ENCODE data around the gene SEC24C.
A peak's percentile ranks its signal among the peaks of the same experiment; 100 is the strongest.
"Not testable (repeated sequence)": the region's sequence is repeated elsewhere in the genome, so short reads cannot be mapped to it uniquely, and the experiment has no call there.

Gene SEC24C

GRCh38 chr10:73791871-73792400 is 47.8 kb downstream of the SEC24C start:
- no peak for DNase-seq

- no peak for DNase-seq
These were observed 49.3 kb downstream of the SEC24C start for GRCh38 chr10:73793456-73793855.

GRCh38 chr10:73795491-73795890 is 51.3 kb downstream of the SEC24C start:
- DNase-seq = not testable (repeated sequence)

DNA sequence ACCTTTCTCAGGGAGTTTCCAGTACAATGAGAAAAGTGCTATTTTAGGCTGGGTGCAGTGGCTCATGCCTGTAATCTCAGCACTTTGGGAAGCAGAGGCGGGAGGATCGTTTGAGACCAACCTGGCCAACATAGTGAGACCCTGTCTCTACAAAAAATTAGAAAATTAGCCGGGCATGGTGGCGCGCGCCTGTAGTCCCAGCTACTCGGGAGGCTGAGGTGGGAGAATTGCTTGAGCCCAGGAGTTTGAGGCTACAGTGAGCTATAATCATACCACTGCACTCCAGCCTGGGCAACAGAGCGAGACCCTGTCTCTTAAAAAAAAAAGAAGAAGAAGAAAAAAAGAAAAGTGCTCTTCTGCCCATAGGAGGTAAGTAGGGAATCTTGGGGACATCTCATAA is 51.9 kb downstream of the SEC24C start:
- not testable (repeated sequence) for DNase-seq

GRCh38 chr10:73796766-73797165 is 52.6 kb downstream of the SEC24C start:
- no peak for DNase-seq

DNA sequence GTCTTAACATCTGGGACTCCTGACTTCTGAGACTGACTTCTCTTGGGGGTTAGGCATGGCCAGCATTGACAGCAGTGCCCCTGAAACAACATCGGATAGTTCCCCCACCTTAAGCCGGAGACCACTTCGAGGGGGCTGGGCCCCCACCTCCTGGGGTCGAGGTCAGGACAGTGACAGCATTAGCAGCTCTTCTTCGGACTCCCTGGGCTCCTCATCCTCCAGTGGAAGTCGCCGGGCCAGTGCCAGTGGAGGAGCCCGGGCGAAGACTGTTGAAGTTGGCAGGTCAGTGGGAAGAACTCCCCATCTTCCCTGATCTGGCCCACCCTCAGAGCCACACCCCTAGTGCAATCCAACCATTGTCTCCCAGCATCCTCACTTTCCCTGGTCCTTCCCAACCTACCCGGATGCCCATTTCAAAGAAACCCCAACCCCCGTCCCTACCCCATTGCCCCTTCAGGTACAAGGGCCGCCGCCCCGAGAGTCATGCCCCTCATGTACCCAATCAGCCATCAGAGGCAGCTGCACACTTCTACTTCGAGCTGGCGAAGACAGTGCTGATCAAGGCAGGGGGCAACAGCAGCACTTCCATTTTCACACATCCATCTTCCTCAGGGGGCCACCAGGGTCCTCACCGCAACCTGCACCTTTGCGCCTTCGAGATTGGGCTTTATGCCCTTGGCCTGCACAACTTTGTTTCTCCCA is 53.3 kb downstream of the SEC24C start:
- no peak for DNase-seq

DNA sequence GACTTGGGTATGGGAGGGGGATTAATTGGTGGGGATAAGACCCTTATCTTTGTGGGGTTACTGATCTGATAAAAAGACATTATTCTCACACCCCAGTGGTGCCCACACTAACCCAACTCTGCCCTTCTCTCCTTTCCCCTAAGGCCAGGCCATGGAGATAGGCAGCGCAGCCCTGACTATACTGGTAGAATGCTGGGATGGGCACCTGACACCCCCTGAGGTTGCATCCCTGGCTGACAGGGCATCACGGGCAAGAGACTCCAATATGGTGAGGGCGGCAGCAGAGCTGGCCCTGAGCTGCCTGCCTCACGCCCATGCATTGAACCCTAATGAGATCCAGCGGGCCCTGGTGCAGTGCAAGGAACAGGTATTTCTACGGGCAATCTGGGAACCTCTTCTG is 53.9 kb downstream of the SEC24C start:
- no peak for DNase-seq

GRCh38 chr10:73798927-73799560 is 54.9 kb downstream of the SEC24C start:
- no peak for DNase-seq

DNA sequence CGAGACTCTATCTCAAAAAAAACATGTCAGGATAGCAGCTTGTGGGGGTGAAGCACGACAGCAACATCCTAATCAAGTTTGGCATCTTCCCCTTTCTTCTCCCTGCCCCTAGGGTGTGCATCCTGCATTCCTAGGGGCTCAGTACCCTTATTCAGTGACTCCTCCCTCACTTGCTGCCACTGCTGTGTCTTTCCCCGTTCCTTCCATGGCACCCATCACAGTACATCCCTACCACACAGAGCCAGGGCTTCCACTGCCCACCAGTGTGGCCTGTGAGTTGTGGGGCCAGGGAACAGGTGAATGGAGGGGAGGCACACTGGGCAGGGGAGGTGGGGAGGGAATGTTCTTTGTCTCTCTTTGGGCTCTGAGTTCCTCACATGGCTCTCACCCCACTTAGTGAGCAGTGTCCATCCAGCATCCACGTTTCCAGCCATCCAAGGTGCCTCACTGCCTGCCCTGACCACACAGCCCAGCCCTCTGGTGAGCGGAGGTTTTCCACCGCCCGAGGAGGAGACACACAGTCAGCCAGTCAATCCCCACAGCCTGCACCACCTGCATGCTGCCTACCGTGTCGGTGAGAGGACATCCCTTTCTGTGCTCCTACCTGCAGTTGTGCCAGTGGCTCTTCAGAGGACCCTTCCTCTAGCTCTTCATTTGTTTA is 55.9 kb downstream of the SEC24C start:
- DNase-seq = no peak

DNA sequence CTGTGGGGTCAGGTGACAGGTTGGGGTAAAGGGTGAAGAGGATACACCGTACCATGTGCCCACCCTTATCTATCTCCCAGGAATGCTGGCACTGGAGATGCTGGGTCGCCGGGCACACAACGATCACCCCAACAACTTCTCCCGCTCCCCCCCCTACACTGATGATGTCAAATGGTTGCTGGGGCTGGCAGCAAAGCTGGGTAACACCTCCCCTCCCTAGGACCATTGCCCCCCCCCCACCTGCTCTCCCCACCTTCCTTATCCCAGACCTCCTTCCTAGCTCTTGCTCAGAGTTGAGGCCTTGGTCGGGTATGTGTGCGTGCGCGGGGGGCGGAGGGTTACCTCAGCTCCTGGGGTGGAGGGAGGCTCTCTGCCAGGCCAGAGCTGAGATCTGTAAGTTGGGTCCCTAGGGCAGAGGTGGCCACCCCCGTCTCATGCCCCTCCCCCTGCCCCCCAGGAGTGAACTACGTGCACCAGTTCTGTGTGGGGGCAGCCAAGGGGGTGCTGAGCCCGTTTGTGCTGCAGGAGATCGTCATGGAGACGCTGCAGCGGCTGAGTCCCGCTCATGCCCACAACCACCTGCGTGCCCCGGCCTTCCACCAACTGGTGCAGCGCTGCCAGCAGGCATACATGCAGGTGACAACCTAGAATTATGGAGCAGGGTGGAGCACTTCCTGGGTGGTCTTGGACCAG is 56.5 kb downstream of the SEC24C start:
- peak in 3 of 56 donors; percentile 15 to 33 (median 22) for DNase-seq

GRCh38 chr10:73801253-73801590 is 57.0 kb downstream of the SEC24C start:
- peak in 1 of 56 donors; percentile 14 for DNase-seq

DNA sequence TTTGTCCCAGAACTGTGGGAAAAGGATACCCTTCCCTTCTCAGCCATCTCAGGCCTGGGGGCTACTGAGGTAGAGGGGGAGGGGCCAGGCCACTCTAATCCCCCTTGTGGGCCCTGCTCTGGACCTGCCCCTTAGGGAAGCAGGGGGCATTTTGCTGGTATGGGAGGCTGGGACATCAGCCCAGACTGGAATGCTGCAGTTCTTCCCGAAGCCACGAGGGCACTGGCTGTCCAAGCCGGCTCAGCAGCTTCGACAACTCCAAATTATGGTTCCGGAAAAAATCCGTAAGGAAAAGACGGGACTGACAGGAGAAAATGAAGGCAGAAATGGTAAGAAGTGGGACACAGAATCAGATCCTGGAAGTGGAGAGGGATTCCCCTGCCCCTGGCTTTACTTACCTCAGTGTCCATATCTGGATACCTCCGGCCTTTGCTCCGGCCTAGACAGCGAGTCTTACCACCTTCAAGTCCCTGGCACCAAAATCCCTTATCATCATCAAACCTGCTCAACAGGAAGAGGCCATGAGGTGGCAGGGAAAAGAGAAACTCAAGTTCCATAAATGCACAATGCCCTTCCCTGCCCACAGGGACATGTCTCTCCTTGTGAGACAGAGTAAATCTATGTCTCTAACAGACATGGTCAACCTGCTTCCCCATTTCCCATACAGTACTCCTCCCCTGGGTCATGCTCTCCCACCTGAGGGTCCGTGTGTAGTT is 58.3 kb downstream of the SEC24C start:
- no peak for DNase-seq

DNA sequence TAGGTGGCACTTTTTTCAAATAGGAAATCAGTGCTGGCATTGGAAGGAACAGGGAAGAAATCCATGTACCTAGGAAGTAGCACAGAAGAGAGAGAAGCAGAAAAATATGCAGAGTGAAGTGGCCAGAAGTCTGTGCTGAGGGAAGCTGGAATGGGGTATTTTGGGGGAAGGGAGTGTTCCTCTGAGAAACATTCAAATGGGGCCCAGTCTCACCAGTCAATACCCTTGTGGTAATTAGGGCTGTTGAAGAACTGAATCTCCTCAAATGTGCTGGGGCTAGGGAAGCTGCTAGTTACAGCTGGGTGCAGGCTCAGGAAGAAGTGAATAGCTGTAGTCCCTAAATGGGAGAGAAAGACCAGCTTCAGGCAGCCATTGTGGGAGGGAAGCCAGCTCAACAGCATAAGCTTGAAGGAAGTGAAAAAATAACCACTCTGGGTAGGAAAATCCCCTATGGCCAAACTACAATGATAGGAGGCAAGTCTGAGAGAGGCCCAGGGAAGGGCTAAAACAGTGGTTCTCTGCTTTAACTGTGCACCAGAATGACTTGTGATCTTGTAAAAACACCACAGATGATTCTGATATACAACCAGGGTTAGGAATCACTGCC is 59.6 kb downstream of the SEC24C start:
- no peak for DNase-seq

GRCh38 chr10:73806176-73806950 is 62.2 kb downstream of the SEC24C start:
- DNase-seq = no peak

- no peak for DNase-seq
These were observed 63.3 kb downstream of the SEC24C start for GRCh38 chr10:73807471-73807870.

- no peak for DNase-seq
These were observed 64.0 kb downstream of the SEC24C start for GRCh38 chr10:73808021-73808815.

- no peak for DNase-seq
These were observed 65.1 kb downstream of the SEC24C start for GRCh38 chr10:73809061-73809818.

DNA sequence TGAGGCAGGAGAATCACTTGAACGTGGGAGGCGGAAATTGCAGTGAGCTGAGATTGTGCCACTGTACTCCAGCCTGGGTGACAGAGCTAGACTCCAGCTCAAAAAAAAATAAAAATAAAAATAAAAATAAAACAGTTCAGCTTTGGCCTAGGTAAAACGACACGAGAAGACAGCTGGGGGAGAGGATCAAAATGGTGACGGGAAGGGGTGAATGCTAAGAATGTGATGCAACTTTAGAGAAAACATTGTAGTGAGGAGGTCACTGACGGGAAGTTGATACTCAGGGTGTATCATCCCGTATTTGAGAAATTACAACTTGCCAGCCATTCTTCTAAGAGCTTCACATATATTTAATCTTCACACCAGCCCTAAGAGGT is 66.2 kb downstream of the SEC24C start:
- no peak for DNase-seq

Data from amygdala (tissue), 56 donors.